ENCODE results near the gene POU2F1. TPM values are rescaled to one million over a fixed set of nuclear protein-coding genes. Genes with fewer than 3 reads are reported as not detected.
"Not testable (repeated sequence)": the region's sequence is repeated elsewhere in the genome, so short reads cannot be mapped to it uniquely, and the experiment has no call there.

Gene POU2F1
- total RNA-seq, 2 experiments from 2014 or later, result 18.7 to 52.3 TPM

GRCh38 chr1:167200749-167201148, 19.9 kb upstream of the POU2F1 start:
- H3K79me2 ChIP-seq (ENCODE audit: insufficient read depth, low read depth, low read length), result no peaks in the 10 kb centered on the region
- TF ChIP-seq, protein P1, sequence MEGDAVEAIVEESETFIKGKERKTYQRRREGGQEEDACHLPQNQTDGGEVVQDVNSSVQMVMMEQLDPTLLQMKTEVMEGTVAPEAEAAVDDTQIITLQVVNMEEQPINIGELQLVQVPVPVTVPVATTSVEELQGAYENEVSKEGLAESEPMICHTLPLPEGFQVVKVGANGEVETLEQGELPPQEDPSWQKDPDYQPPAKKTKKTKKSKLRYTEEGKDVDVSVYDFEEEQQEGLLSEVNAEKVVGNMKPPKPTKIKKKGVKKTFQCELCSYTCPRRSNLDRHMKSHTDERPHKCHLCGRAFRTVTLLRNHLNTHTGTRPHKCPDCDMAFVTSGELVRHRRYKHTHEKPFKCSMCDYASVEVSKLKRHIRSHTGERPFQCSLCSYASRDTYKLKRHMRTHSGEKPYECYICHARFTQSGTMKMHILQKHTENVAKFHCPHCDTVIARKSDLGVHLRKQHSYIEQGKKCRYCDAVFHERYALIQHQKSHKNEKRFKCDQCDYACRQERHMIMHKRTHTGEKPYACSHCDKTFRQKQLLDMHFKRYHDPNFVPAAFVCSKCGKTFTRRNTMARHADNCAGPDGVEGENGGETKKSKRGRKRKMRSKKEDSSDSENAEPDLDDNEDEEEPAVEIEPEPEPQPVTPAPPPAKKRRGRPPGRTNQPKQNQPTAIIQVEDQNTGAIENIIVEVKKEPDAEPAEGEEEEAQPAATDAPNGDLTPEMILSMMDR (conservative IDR thresholded peaks at IDR 0.05; ENCODE audit: low read length), result no peak
- no peak for TF ChIP-seq EZH2phosphoT487 (IDR thresholded peaks at IDR 0.05; ENCODE audit: borderline replicate concordance, low read depth, low read length)
- no peaks in the 10 kb centered on the region; the same call in 1 of the 2 replicates for H3K36me3 ChIP-seq (ENCODE audit: insufficient read depth, low read length)
- H3K9me3 ChIP-seq (ENCODE audit: low read length), result no peaks in the 10 kb centered on the region
- no peaks in the 10 kb centered on the region for H3K4me1 ChIP-seq (ENCODE audit: insufficient read depth, low read length, poor library complexity, severe bottlenecking)
- POLR2A ChIA-PET, result interaction anchor here (0.7 to 0.8 kb wide), 3 partner anchors 18 to 55 kb away, joined by 3 to 4 read pairs (median 3); no protein-coding TSS in a partner anchor
- CTCF ChIA-PET (ENCODE audit: unreplicated experiment), result no interaction called here
- DNase-seq (ENCODE audit: low spot score), result no peak
- no peak overlapping the region for H3K27ac ChIP-seq (ENCODE audit: low read depth, low read length, poor library complexity, severe bottlenecking)
- no peak overlapping the region for H2AFZ ChIP-seq (ENCODE audit: low read length)
- no TSS peak for BruUV-seq (replicated peaks)
- intact Hi-C loops (cut with micrococcal nuclease; ENCODE audit: unreplicated experiment), result no loop called here
- H3K4me2 ChIP-seq (ENCODE audit: low read length), result no peak overlapping the region
- H3K4me3 ChIP-seq (ENCODE audit: low read depth, low read length, poor library complexity, severe bottlenecking), result no peak overlapping the region
- H4K20me1 ChIP-seq (ENCODE audit: insufficient read depth, low read length), result no peaks in the 10 kb centered on the region
- no peaks in the 10 kb centered on the region for H3K9me2 ChIP-seq (ENCODE audit: insufficient read depth, low read length)

DNA sequence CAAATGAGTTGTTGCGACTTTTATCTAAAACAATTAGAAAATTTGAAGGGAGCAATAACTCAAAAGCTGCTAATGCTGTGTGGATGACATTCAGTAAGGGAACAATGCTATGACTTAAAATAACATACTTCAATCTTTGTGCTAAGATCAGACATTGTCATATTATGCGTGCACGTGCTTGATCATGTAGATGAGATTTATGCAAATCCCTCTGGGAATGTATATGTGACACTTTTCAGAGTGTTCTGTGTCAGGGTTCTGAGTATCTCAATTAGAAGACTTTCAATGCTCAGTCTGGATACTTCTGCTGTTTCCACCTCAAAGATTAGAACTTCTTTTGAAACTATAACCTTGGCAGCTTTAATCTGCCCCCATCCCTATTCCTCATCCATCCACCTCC, 18.6 kb upstream of the POU2F1 start:
- BruUV-seq (replicated peaks), result no TSS peak
- Histone ChIP-seq H3K27ac (ENCODE audit: low read depth, low read length, poor library complexity, severe bottlenecking) (no peak overlapping the region), H3K36me3 (ENCODE audit: insufficient read depth, low read length) (peaks cover 2% of the 10 kb centered on the region; the same call in 1 of the 2 replicates), H3K9me3 (ENCODE audit: low read length) (peaks cover 9% of the 10 kb centered on the region), H3K4me3 (ENCODE audit: low read depth, low read length, poor library complexity, severe bottlenecking) (no peak overlapping the region), H3K79me2 (ENCODE audit: insufficient read depth, low read depth, low read length) (no peaks in the 10 kb centered on the region), H2AFZ (ENCODE audit: low read length) (no peak overlapping the region), H4K20me1 (ENCODE audit: insufficient read depth, low read length) (no peaks in the 10 kb centered on the region), H3K4me2 (ENCODE audit: low read length) (no peak overlapping the region), H3K4me1 (ENCODE audit: insufficient read depth, low read length, poor library complexity, severe bottlenecking) (no peaks in the 10 kb centered on the region), H3K9me2 (ENCODE audit: insufficient read depth, low read length) (no peaks in the 10 kb centered on the region)
- TF ChIP-seq EZH2phosphoT487 (IDR thresholded peaks at IDR 0.05; ENCODE audit: borderline replicate concordance, low read depth, low read length), result no peak
- TF ChIP-seq, protein P1 (conservative IDR thresholded peaks at IDR 0.05; ENCODE audit: low read length), result no peak
- ChIA-PET CTCF (ENCODE audit: unreplicated experiment) (no interaction called here), POLR2A (interaction anchor here (0.6 to 0.7 kb wide), 3 partner anchors 11 to 436 kb away, joined by 3 to 7 read pairs (median 5); no protein-coding TSS in a partner anchor)
- no peak for DNase-seq (ENCODE audit: low spot score)
- intact Hi-C loops (cut with micrococcal nuclease; ENCODE audit: unreplicated experiment), result no loop called here

- H4K20me1 ChIP-seq (ENCODE audit: insufficient read depth, low read length); BruUV-seq (replicated peaks); H3K4me3 ChIP-seq (ENCODE audit: low read depth, low read length, poor library complexity, severe bottlenecking); H3K4me2 ChIP-seq (ENCODE audit: low read length); H3K79me2 ChIP-seq (ENCODE audit: insufficient read depth, low read depth, low read length); H2AFZ ChIP-seq (ENCODE audit: low read length); H3K9me2 ChIP-seq (ENCODE audit: insufficient read depth, low read length); intact Hi-C loops (cut with micrococcal nuclease; ENCODE audit: unreplicated experiment); DNase-seq (ENCODE audit: low spot score); CTCF ChIA-PET (ENCODE audit: unreplicated experiment); H3K27ac ChIP-seq (ENCODE audit: low read depth, low read length, poor library complexity, severe bottlenecking): not testable (repeated sequence)
- H3K36me3 ChIP-seq (ENCODE audit: insufficient read depth, low read length), result peaks cover 22% of the 10 kb centered on the region
- H3K4me1 ChIP-seq (ENCODE audit: insufficient read depth, low read length, poor library complexity, severe bottlenecking), result peaks cover 26% of the 10 kb centered on the region
- peaks cover 43% of the 10 kb centered on the region for H3K9me3 ChIP-seq (ENCODE audit: low read length)
- POLR2A ChIA-PET, result interaction anchor here (0.7 to 0.9 kb wide), 2 partner anchors 57 to 59 kb away, joined by 3 to 5 read pairs; no protein-coding TSS in a partner anchor
These were observed 15.2 kb upstream of the POU2F1 start for GRCh38 chr1:167205306-167206050.
